ENCODE measurements around the gene PIK3CB.
"Not testable (repeated sequence)": the region's sequence is repeated elsewhere in the genome, so short reads cannot be mapped to it uniquely, and the experiment has no call there.

DNA sequence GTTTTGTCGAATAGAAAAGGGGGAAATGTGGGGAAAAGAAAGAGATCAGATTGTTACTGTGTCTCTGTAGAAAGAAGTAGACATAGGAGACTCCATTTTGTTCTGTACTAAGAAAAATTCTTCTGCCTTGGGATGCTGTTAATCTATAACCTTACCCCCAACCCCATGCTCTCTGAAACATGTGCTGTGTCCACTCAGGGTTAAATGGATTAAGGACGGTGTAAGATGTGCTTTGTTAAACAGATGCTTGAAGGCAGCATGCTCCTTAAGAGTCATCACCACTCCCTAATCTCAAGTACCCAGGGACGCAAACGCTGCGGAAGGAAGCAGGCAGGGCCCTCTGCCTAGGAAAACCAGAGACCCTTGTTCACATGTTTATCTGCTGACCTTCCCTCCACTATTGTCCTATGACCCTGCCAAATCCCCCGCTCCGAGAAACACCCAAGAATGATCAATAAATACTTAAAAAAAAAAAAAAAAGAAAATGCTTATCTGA lies 49.3 kb downstream of the PIK3CB start:
- TF ChIP-seq, protein P1, sequence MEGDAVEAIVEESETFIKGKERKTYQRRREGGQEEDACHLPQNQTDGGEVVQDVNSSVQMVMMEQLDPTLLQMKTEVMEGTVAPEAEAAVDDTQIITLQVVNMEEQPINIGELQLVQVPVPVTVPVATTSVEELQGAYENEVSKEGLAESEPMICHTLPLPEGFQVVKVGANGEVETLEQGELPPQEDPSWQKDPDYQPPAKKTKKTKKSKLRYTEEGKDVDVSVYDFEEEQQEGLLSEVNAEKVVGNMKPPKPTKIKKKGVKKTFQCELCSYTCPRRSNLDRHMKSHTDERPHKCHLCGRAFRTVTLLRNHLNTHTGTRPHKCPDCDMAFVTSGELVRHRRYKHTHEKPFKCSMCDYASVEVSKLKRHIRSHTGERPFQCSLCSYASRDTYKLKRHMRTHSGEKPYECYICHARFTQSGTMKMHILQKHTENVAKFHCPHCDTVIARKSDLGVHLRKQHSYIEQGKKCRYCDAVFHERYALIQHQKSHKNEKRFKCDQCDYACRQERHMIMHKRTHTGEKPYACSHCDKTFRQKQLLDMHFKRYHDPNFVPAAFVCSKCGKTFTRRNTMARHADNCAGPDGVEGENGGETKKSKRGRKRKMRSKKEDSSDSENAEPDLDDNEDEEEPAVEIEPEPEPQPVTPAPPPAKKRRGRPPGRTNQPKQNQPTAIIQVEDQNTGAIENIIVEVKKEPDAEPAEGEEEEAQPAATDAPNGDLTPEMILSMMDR (IDR thresholded peaks at IDR 0.05; ENCODE audit: poor library complexity), result not testable (repeated sequence)
- not testable (repeated sequence) for TF ChIP-seq EZH2phosphoT487 (IDR thresholded peaks at IDR 0.05; ENCODE audit: low read depth, severe bottlenecking, unreplicated experiment); EZH2 (IDR thresholded peaks at IDR 0.05; ENCODE audit: borderline replicate concordance)

Measured in hepatocyte (in vitro differentiated cells).